Measurements from ENCODE around the gene PSMD11.

- TF ChIP-seq POLR2A (IDR thresholded peaks at IDR 0.05) (no peak), CTCF (IDR thresholded peaks at IDR 0.05) (no peak)
Observed at GRCh38 chr17:32481193-32481592, 36.9 kb downstream of the PSMD11 start.

Measured in uterus (tissue), 2 donors.